Camera-type eye (tissue), 1 donor: ENCODE measurements around the gene CAMKK2. TPM values are rescaled to one million over a fixed set of nuclear protein-coding genes. Genes with fewer than 3 reads are reported as not detected.

Experiments
- total RNA-seq: library from RNA; depleted of rRNA; stranded (reverse); fragments of >200 nt; gene quantifications from one replicate; pipeline ENCODE4 v1.2.3, GENCODE V29; 2014

CAMKK2 gene
- total RNA-seq: 26.2 TPM

GRCh38 chr12:121296618-121297434 lies at the start of gene CAMKK2:
TSS of gene CAMKK2 (minus strand) at chr12:121296709. CDS start at chr12:121274526, 22,183 bp downstream.

GRCh38 chr12:121209624-121210572 lies 86.6 kb downstream of the CAMKK2 start, which contains the start of gene P2RX4:
TSS of gene P2RX4 (plus strand) at chr12:121210129. CDS start at chr12:121210165, 36 bp downstream.

Other genes starting within 250 kb of the CAMKK2 start
- 4.0 TPM for gene P2RX7, start 163.8 kb downstream of the CAMKK2 start, total RNA-seq
- gene P2RX4, start 86.6 kb downstream of the CAMKK2 start, total RNA-seq: 30.9 TPM
- gene ANAPC5, start 55.7 kb upstream of the CAMKK2 start, total RNA-seq: 196 TPM
- gene RNF34, start 103.4 kb upstream of the CAMKK2 start, total RNA-seq: 54.9 TPM